DOHH2 (cell line): ENCODE results near the gene SNX17.

Source experiments
- CTCF ChIP-seq: fragments of 200-600 bp; sonication (generic); IDR thresholded peaks from one replicate; pipeline ENCODE4 v1.5.1; 2014; ENCODE audit warnings: antibody characterized with exemption, mild to moderate bottlenecking, low read depth, low read length; ENCODE audit not compliant: poor library complexity, severe bottlenecking
- EZH2phosphoT487 ChIP-seq: fragments of 200-600 bp; sonication (generic); IDR thresholded peaks from 2 replicates; pipeline ENCODE4 v1.6.1; 2017; ENCODE audit warnings: borderline replicate concordance, mild to moderate bottlenecking, antibody characterized with exemption, low read length, moderate library complexity, mixed read lengths

GRCh38 chr2:27378096-27378808, 7.8 kb downstream of the SNX17 start:
- TF ChIP-seq CTCF, result peak; percentile 33
- TF ChIP-seq EZH2phosphoT487, result no peak
